Neural progenitor cell (in vitro differentiated cells): ENCODE data around the gene TIFAB. TPM values are rescaled to one million over a fixed set of nuclear protein-coding genes. Genes with fewer than 3 reads are reported as not detected.

Source experiments
- DNase-seq: peaks from one replicate; pipeline ENCODE4 v3.0.0-alpha.2; 2016; ENCODE audit warnings: low spot score
- H2AFZ ChIP-seq: fragments of 200-600 bp; sonication (generic); replicated peaks from 2 replicates; pipeline ENCODE4 v1.6.1; 2016; ENCODE audit warnings: antibody characterized with exemption
- H3F3A ChIP-seq: fragments of 200-600 bp; sonication (generic); 2 replicates; pipeline ENCODE4 v1.6.1; 2016; ENCODE audit warnings: antibody characterized with exemption, low read depth
- H3K27ac ChIP-seq: fragments of 200-600 bp; sonication (generic); 2 replicates; pipeline ENCODE4 v1.5.1; 2016; ENCODE audit warnings: mild to moderate bottlenecking
- H3K27me3 ChIP-seq: fragments of 200-600 bp; sonication (generic); 2 replicates; pipeline ENCODE4 v1.6.1; 2016; ENCODE audit warnings: mild to moderate bottlenecking, moderate library complexity
- H3K36me3 ChIP-seq: fragments of 200-600 bp; sonication (generic); 2 replicates; pipeline ENCODE4 v1.5.1; 2016
- H3K4me1 ChIP-seq: fragments of 200-600 bp; sonication (generic); 2 replicates; pipeline ENCODE4 v1.6.1; 2016; ENCODE audit warnings: mixed run types
- H3K4me2 ChIP-seq: fragments of 200-600 bp; sonication (generic); 2 replicates; pipeline ENCODE4 v1.6.1; 2016
- H3K4me3 ChIP-seq: fragments of 200-600 bp; sonication (generic); 2 replicates; pipeline ENCODE4 v1.5.1; 2016
- H3K79me2 ChIP-seq: fragments of 200-600 bp; sonication (generic); 2 replicates; pipeline ENCODE4 v1.6.1; 2016; ENCODE audit warnings: low read depth
- H3K9ac ChIP-seq: fragments of 200-600 bp; sonication (generic); 2 replicates; pipeline ENCODE4 v1.6.1; 2016
- H3K9me3 ChIP-seq: fragments of 200-600 bp; sonication (generic); 2 replicates; pipeline ENCODE4 v1.5.1; 2016; ENCODE audit warnings: low read depth
- H4K20me1 ChIP-seq: fragments of 200-600 bp; sonication (generic); 2 replicates; pipeline ENCODE4 v1.6.1; 2016; ENCODE audit warnings: low read depth
- H3K27ac Mint-ChIP-seq: 3 replicates; pipeline ENCODE4 v1.8.0; 2021; ENCODE audit warnings: mixed read lengths
- H3K27me3 Mint-ChIP-seq: 2 replicates; pipeline ENCODE4 v1.8.0; 2022; ENCODE audit warnings: low read depth, mild to moderate bottlenecking, inconsistent platforms, moderate library complexity, mixed read lengths; ENCODE audit not compliant: insufficient read depth
- H3K36me3 Mint-ChIP-seq: 3 replicates; pipeline ENCODE4 v1.8.0; 2021; ENCODE audit warnings: mixed read lengths
- H3K4me1 Mint-ChIP-seq: 3 replicates; pipeline ENCODE4 v1.8.0; 2021; ENCODE audit warnings: mixed read lengths
- H3K4me3 Mint-ChIP-seq: 3 replicates; pipeline ENCODE4 v1.8.0; 2021; ENCODE audit warnings: mild to moderate bottlenecking, moderate library complexity, mixed read lengths
- H3K9me3 Mint-ChIP-seq: 3 replicates; pipeline ENCODE4 v1.8.0; 2020; ENCODE audit warnings: mixed read lengths
- CTCF ChIP-seq: fragments of 200-600 bp; sonication (generic); IDR thresholded peaks from 2 replicates; pipeline ENCODE4 v1.5.1; 2017; ENCODE audit warnings: antibody characterized with exemption, mild to moderate bottlenecking
- EZH2 ChIP-seq: fragments of 200-600 bp; sonication (generic); IDR thresholded peaks from 2 replicates; pipeline ENCODE4 v1.6.1; 2017; ENCODE audit warnings: antibody characterized with exemption, mild to moderate bottlenecking, moderate library complexity
- EZH2phosphoT487 ChIP-seq: fragments of 200-600 bp; sonication (generic); IDR thresholded peaks from 2 replicates; pipeline ENCODE4 v1.6.1; 2017; ENCODE audit warnings: antibody characterized with exemption
- total RNA-seq: library from RNA; depleted of rRNA; stranded (reverse); fragments of >200 nt; gene quantifications from 2 replicates; pipeline ENCODE4 v1.2.3, GENCODE V29; 2015; ENCODE audit warnings: low replicate concordance

Gene TIFAB
- total RNA-seq, 1 donor from 2014 or later, result not detected

GRCh38 chr5:135438636-135439221 lies 13.4 kb downstream of the TIFAB start:
- no peak overlapping the region for H3K27ac ChIP-seq
- H3K9me3 ChIP-seq, result no peaks in the 10 kb centered on the region
- no peak for TF ChIP-seq EZH2
- no peak for TF ChIP-seq CTCF
- TF ChIP-seq EZH2phosphoT487, result no peak
- Mint-ChIP-seq H3K27ac (no peak overlapping the region), H3K36me3 (no peaks in the 10 kb centered on the region), H3K4me3 (no peak overlapping the region), H3K4me1 (peaks cover 49% of the 10 kb centered on the region), H3K27me3 (peaks cover 4% of the 10 kb centered on the region), H3K9me3 (no peaks in the 10 kb centered on the region)
- no peaks in the 10 kb centered on the region for H4K20me1 ChIP-seq
- H3K4me3 ChIP-seq, result no peak overlapping the region
- H3K36me3 ChIP-seq, result no peaks in the 10 kb centered on the region
- peaks cover 3% of the 10 kb centered on the region for H3F3A ChIP-seq
- DNase-seq, result no peak
- no peak overlapping the region for H2AFZ ChIP-seq
- no peak overlapping the region for H3K4me2 ChIP-seq
- H3K27me3 ChIP-seq, result no peaks in the 10 kb centered on the region
- H3K79me2 ChIP-seq, result no peaks in the 10 kb centered on the region
- H3K4me1 ChIP-seq, result peaks cover 16% of the 10 kb centered on the region
- H3K9ac ChIP-seq, result no peak overlapping the region

DNA sequence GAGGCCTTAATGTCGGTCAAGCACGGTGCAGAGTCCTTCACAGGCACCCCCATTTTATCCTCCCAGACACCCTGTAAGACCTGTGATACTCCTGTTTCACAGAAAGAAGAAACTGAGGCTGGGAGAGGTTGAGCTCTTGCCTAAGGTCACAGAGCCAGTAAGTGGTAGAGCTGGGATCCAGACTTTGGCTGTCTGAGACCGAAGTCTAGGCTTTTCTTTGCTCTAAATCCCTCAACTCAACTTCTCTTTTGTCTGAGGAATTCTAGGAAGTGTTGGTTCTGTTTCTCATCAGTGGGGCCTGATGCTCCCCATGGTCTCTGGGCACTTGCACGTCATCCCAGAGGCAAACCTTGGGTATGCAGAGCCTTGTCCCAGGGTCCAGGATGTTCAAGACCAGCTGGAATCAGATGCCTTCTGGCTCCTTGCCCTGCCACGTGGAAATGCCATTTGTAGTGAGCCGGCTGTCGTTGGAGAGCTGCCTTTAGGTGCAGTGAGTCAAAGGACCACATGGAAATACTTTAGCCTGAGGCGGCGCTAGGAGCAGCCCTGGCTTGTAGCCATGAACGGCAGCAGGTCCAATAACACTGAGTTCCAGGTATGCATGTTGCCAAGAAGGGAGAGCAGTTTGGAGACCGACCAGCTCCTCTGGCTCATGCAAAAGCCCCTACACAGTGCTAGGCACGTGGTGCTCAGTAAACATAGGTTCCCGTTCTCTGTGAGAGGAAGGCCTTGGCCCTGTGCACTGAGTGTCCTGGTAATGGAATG lies 14.2 kb downstream of the TIFAB start:
- Mint-ChIP-seq H3K9me3 (no peaks in the 10 kb centered on the region), H3K4me3 (no peak overlapping the region), H3K36me3 (no peaks in the 10 kb centered on the region), H3K27ac (no peak overlapping the region), H3K4me1 (peaks cover 45% of the 10 kb centered on the region), H3K27me3 (peaks cover 4% of the 10 kb centered on the region)
- Histone ChIP-seq H3K27me3 (no peaks in the 10 kb centered on the region), H3K4me2 (no peak overlapping the region), H3K79me2 (no peaks in the 10 kb centered on the region), H3F3A (no peaks in the 10 kb centered on the region), H3K9ac (no peak overlapping the region), H3K27ac (no peak overlapping the region), H4K20me1 (no peaks in the 10 kb centered on the region), H3K4me1 (peaks cover 9% of the 10 kb centered on the region), H2AFZ (no peak overlapping the region), H3K36me3 (no peaks in the 10 kb centered on the region), H3K4me3 (no peak overlapping the region), H3K9me3 (no peaks in the 10 kb centered on the region)
- no peak for TF ChIP-seq EZH2phosphoT487
- no peak for TF ChIP-seq CTCF
- TF ChIP-seq EZH2, result no peak
- no peak for DNase-seq

DNA sequence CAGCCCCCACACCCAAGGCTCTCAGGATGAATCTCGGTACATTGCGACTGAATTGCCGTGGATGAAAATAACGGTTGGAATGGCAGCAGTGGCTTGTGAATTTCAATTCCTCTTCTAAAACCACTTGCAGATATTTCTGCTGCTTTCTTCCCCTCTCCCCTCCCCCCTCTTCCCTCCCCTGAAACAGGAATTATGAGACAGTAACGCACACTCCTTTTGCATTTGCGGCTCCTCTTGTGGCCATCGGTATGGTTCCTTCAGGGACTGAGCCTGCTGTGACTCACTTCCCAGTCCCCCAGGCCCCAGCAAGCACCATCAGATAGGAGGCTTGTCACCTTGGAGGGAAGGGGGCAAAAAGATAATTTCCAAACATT lies 14.7 kb downstream of the TIFAB start:
- Histone ChIP-seq H3F3A (no peaks in the 10 kb centered on the region), H4K20me1 (no peaks in the 10 kb centered on the region), H3K9me3 (no peaks in the 10 kb centered on the region), H3K4me1 (peaks cover 4% of the 10 kb centered on the region), H2AFZ (no peak overlapping the region), H3K36me3 (no peaks in the 10 kb centered on the region), H3K27ac (no peak overlapping the region), H3K27me3 (no peaks in the 10 kb centered on the region), H3K4me2 (no peak overlapping the region), H3K9ac (no peak overlapping the region), H3K79me2 (no peaks in the 10 kb centered on the region), H3K4me3 (no peak overlapping the region)
- Mint-ChIP-seq H3K9me3 (no peaks in the 10 kb centered on the region), H3K27me3 (peaks cover 4% of the 10 kb centered on the region), H3K27ac (no peak overlapping the region), H3K36me3 (no peaks in the 10 kb centered on the region), H3K4me3 (no peak overlapping the region), H3K4me1 (peaks cover 39% of the 10 kb centered on the region)
- DNase-seq, result no peak
- TF ChIP-seq EZH2, result no peak
- no peak for TF ChIP-seq CTCF
- no peak for TF ChIP-seq EZH2phosphoT487
